GM12878 (cell line): ENCODE results near the gene EPHB2. TPM values are rescaled to one million over a fixed set of nuclear protein-coding genes. Genes with fewer than 3 reads are reported as not detected.

ENCODE experiments used
- ATAC-seq: fragments of 200-7000 bp; cut with Tn5 transposase; 3 replicates; pipeline ENCODE4 v1.9.1; 2020; ENCODE audit warnings: mild to moderate bottlenecking, moderate library complexity
- BruUV-seq: library from RNA; stranded (reverse); fragments of 400-500 nt; replicated peaks from 2 replicates; lab custom pipeline; 2021; lab: Mats Ljungman, UMichigan
- CTCF ChIA-PET: fragments of 300-600 bp; sonication (Branson Sonifier 250); formaldehyde crosslinking; extraction: SDS; loops from one replicate; lab custom pipeline; 2021; ENCODE audit warnings: inconsistent platforms; lab: Yijun Ruan, JAX
- POLR2A ChIA-PET: fragments of 350-600 bp; formaldehyde crosslinking; extraction: SDS; loops from one replicate; lab custom pipeline; 2021; ENCODE audit warnings: inconsistent platforms; lab: Charles Lee
- RAD21 ChIA-PET: fragments of 300-600 bp; sonication (Branson Sonifier 250); formaldehyde crosslinking; loops from one replicate; lab custom pipeline; 2023; ENCODE audit warnings: antibody characterized with exemption; ENCODE audit not compliant: unreplicated experiment; lab: Charles Lee
- SMC1A ChIA-PET: fragments of 300-600 bp; sonication (Branson Sonifier 250); formaldehyde crosslinking; loops from one replicate; lab custom pipeline; 2023; ENCODE audit not compliant: unreplicated experiment, uncharacterized antibody; lab: Charles Lee
- DNase-seq: peaks from one replicate; pipeline ENCODE4 v3.0.0-alpha.2; 2011; ENCODE audit warnings: low read depth, low spot score
- FAIRE-seq: peaks from 3 replicates; lab custom pipeline; 2011; peaks lifted over from hg19 to GRCh38; lab: Jason Lieb, UNC
- H2AFZ ChIP-seq: 2 replicates; pipeline ENCODE4 v1.6.0; 2011; ENCODE audit warnings: low read depth, low read length, control low read depth; ENCODE audit not compliant: control insufficient read depth
- H3K27ac ChIP-seq: 2 replicates; pipeline ENCODE4 v1.5.1; 2011; ENCODE audit warnings: control low read depth; ENCODE audit not compliant: control insufficient read depth, insufficient read depth
- H3K27me3 ChIP-seq, 2 experiments: replicated peaks in 1 of 2; 2 replicates each; pipeline versions ENCODE4 v1.6.0 to v1.6.1; 2011; ENCODE audit warnings: low read length in 1 of 2; ENCODE audit not compliant: control insufficient read depth in 2 of 2, insufficient read depth in 2 of 2
- H3K36me3 ChIP-seq, 2 experiments: 2 replicates each; pipeline ENCODE4 v1.5.1; 2011; ENCODE audit warnings: low read length in 1 of 2; ENCODE audit not compliant: control insufficient read depth in 2 of 2, insufficient read depth in 2 of 2
- H3K4me1 ChIP-seq: 2 replicates; pipeline ENCODE4 v1.6.1; 2011; ENCODE audit warnings: mild to moderate bottlenecking, low read length, moderate library complexity, mixed read lengths; ENCODE audit not compliant: control insufficient read depth, insufficient read depth
- H3K4me2 ChIP-seq: 2 replicates; pipeline ENCODE4 v1.6.0; 2011; ENCODE audit warnings: control low read depth; ENCODE audit not compliant: control insufficient read depth, insufficient read depth
- H3K4me3 ChIP-seq: fragments of 200-600 bp; sonication (generic); 2 replicates; pipeline ENCODE4 v1.5.1; 2016
- H3K79me2 ChIP-seq: 2 replicates; pipeline ENCODE4 v1.6.0; 2011; ENCODE audit warnings: low read length; ENCODE audit not compliant: control insufficient read depth, insufficient read depth
- H3K9ac ChIP-seq: 2 replicates; pipeline ENCODE4 v1.8.0; 2011; ENCODE audit warnings: low read length, control low read depth, mixed read lengths; ENCODE audit not compliant: control insufficient read depth, insufficient read depth
- H3K9me3 ChIP-seq: replicated peaks from 3 replicates; pipeline ENCODE4 v1.5.1; 2011; ENCODE audit warnings: mild to moderate bottlenecking, low read length; ENCODE audit not compliant: control insufficient read depth, insufficient read depth
- H4K20me1 ChIP-seq: 2 replicates; pipeline ENCODE4 v1.6.0; 2011; ENCODE audit not compliant: control insufficient read depth, insufficient read depth
- ASH2L ChIP-seq: fragments of 300-600, 200-600 bp; sonication (generic); IDR thresholded peaks from 2 replicates; pipeline ENCODE4 v1.6.1; 2017; ENCODE audit warnings: low read depth, mild to moderate bottlenecking, borderline replicate concordance
- GABPA ChIP-seq: IDR thresholded peaks from 2 replicates; pipeline ENCODE4 v1.6.1; 2014; ENCODE audit warnings: antibody characterized with exemption, low read depth, mild to moderate bottlenecking, inconsistent platforms
- HCFC1 ChIP-seq: fragments of 150-350 bp; IDR thresholded peaks from 2 replicates; pipeline ENCODE4 v1.6.1; 2014; ENCODE audit warnings: low read length
- KAT2A ChIP-seq: conservative IDR thresholded peaks from 2 replicates; pipeline ENCODE4 v1.6.1; 2011; ENCODE audit warnings: low read depth, low read length; ENCODE audit not compliant: control insufficient read depth
- LARP7 ChIP-seq: fragments of 450-650 bp; IDR thresholded peaks from 2 replicates; pipeline ENCODE4 v1.6.1; 2017; ENCODE audit warnings: mild to moderate bottlenecking
- RB1 ChIP-seq: fragments of 450-650 bp; formaldehyde crosslinking; IDR thresholded peaks from 2 replicates; pipeline ENCODE4 v1.6.1; 2017; ENCODE audit warnings: mild to moderate bottlenecking, borderline replicate concordance
- SMAD1 ChIP-seq: fragments of 450-650 bp; IDR thresholded peaks from 2 replicates; pipeline ENCODE4 v1.6.1; 2018; ENCODE audit warnings: mild to moderate bottlenecking, low read depth; ENCODE audit not compliant: partially characterized antibody
- STAT3 ChIP-seq: IDR thresholded peaks from 2 replicates; pipeline ENCODE4 v1.6.1; 2011; ENCODE audit warnings: low read depth, low read length, improper control_type of control experiment
- WRNIP1 ChIP-seq: IDR thresholded peaks from 2 replicates; pipeline ENCODE4 v1.6.1; 2011; ENCODE audit warnings: low read depth, low read length, improper control_type of control experiment, borderline replicate concordance
- YBX1 ChIP-seq: fragments of 450-650 bp; IDR thresholded peaks from 2 replicates; pipeline ENCODE4 v1.6.1; 2016; ENCODE audit warnings: antibody characterized with exemption
- WGBS: methylation state at CpG from one replicate; pipeline ENCODE4 v1.1.6; 2016; ENCODE audit warnings: low lambda C conversion rate; ENCODE audit not compliant: insufficient replicate concordance, insufficient coverage; ENCODE audit errors: missing lambda C conversion rate; 5-methylcytosine and 5-hydroxymethylcytosine counted together
- in situ Hi-C: fragments of 300-500 bp; cut with MboI; formaldehyde crosslinking; loops from 9 replicates; pipeline ENCODE4 v1.14.3; 2018; ENCODE audit warnings: mixed read lengths
- intact Hi-C: fragments of 100-400 bp; cut with micrococcal nuclease; formaldehyde crosslinking; loops from one replicate; pipeline ENCODE4 v1.14.2; 2022; ENCODE audit not compliant: unreplicated experiment
- polyA plus RNA-seq, 11 experiments: library from polyadenylated mRNA; depleted of rRNA in 4 of 11; unstranded in 6 of 11; stranded (reverse) in 5 of 11; fragments of >200 nt; fragmentation: Nextera tagmentation in 4 of 11; fragmentation: Illumina TruSeq in 1 of 11; extraction: Ambion mirVana in 4 of 11; extraction: Trizol in 1 of 11; gene quantifications; 1 replicate in 1 of 11; 2 replicates in 10 of 11; pipeline versions ENCODE4 v1.2.1 to v1.2.3, GENCODE V29; 2011 to 2016; ENCODE audit warnings: inconsistent platforms in 2 of 11, missing spikeins in 2 of 11, low read depth in 1 of 11
- total RNA-seq, 4 experiments: library from RNA; depleted of rRNA in 3 of 4; stranded (reverse); fragments of >200 nt in 3 of 4; fragmentation: Illumina TruSeq in 1 of 4; extraction: Trizol in 1 of 4; gene quantifications; 2 replicates each; pipeline versions ENCODE4 v1.2.1 to v1.2.3, GENCODE V29; 2013 to 2021
- TF ChIP-seq, protein P1 (sequence below): IDR thresholded peaks from 2 replicates; pipeline ENCODE4 v1.6.1; 2012; ENCODE audit warnings: low read depth, low read length, improper control_type of control experiment
- TF ChIP-seq, protein P2 (sequence below): IDR thresholded peaks from 2 replicates; pipeline ENCODE4 v1.6.1; 2012; ENCODE audit warnings: low read depth, low read length, improper control_type of control experiment
- TF ChIP-seq, protein P3 (sequence below): fragments of 450-650 bp; IDR thresholded peaks from 2 replicates; pipeline ENCODE4 v1.6.1; 2016; ENCODE audit warnings: mild to moderate bottlenecking

Gene EPHB2
- total and polyA plus RNA-seq, 10 of the 15 experiments (the other 5 are each of a cell fraction or from before 2014, with no cell fraction given), result 0.13 to 3.3 (median 0.92) TPM

DNA sequence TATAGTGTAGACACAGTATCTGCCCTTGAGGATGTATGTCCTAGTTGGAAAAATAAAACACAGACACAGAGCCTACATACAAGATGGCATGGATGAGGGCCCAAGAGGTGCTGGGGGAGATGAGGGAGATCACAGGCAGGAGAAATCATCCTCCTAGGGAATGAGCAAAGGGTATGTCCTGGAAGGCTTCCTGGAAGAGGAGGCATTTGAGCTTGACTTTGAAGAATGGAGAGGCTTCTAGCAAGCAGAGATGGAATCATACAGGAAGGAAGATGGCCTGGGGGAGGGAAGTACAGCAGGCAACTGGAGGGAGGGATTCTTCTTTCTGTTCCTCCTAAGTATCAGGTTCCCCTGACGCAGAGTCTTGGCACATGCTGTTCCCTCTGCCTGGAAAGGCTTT lies 158.7 kb downstream of the EPHB2 start:
- Histone ChIP-seq H3K9ac (no peak overlapping the region), H2AFZ (no peak overlapping the region), H3K4me1 (no peaks in the 10 kb centered on the region), H3K4me3 (no peak overlapping the region), H3K4me2 (no peak overlapping the region), H3K36me3 (no peaks in the 10 kb centered on the region), H3K27ac (no peak overlapping the region), H3K79me2 (no peaks in the 10 kb centered on the region), H3K27me3 (peaks cover 0 to 2% of the 10 kb centered on the region in 2 experiments; a peak in 2 of 4 replicates)
- ChIA-PET SMC1A (no interaction called here), RAD21 (no interaction called here), CTCF (no interaction called here)
- BruUV-seq, result no TSS peak
- intact Hi-C loops (no loop called here), in situ Hi-C loops (no loop called here)
- DNase-seq (no peak), ATAC-seq (no peak), FAIRE-seq (no peak)
- TF ChIP-seq GABPA, result no peak
- TF ChIP-seq HCFC1, result no peak
- no peak for TF ChIP-seq STAT3
- TF ChIP-seq RB1, result no peak
- TF ChIP-seq, protein P1, sequence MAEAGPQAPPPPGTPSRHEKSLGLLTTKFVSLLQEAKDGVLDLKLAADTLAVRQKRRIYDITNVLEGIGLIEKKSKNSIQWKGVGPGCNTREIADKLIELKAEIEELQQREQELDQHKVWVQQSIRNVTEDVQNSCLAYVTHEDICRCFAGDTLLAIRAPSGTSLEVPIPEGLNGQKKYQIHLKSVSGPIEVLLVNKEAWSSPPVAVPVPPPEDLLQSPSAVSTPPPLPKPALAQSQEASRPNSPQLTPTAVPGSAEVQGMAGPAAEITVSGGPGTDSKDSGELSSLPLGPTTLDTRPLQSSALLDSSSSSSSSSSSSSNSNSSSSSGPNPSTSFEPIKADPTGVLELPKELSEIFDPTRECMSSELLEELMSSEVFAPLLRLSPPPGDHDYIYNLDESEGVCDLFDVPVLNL, result no peak
- TF ChIP-seq, all 136 proteins: peak for 0
- no peaks in the 10 kb centered on the region for H3K9me3 ChIP-seq
- POLR2A ChIA-PET, result no interaction called here
- WGBS, result 0% methylated on average over 1 of the region's 1 CpG
- no peaks in the 10 kb centered on the region for H4K20me1 ChIP-seq

DNA sequence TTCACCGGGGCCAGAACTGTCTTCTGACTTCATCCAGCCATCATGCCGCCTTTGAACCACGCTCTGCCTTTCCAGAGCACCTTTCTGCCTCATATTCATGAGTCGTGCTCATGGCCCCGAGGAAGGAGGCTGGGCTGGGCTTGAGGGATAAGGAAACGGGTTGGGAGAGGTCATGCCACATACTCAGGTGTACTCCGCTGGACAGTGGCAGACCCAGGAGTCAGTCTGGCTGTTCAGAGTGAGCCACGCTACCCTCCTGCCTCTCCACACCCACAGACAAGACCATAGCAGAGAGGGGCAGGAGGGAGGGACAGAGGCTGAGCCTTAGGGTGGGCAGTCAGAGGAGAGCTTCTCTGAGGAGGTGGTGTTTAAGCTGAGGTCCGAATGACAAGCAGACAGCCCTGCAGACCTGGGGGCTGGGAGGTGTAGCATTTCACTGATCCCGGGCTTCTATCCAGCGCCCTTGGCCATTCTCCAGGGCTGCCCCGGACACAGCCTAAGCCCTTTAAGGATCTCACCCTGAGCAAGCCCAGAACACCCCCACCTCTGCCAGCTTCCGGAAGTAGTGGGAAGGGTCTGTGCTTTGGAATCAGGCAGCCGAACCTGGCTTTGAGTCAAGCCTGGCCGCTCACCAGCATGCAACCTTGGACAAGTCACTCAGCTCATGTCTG lies 159.7 kb downstream of the EPHB2 start:
- no peak overlapping the region for H3K4me3 ChIP-seq
- H3K4me2 ChIP-seq, result no peak overlapping the region
- no peaks in the 10 kb centered on the region for H4K20me1 ChIP-seq
- no peak overlapping the region for H3K9ac ChIP-seq
- no TSS peak for BruUV-seq
- no peak overlapping the region for H2AFZ ChIP-seq
- no peak for FAIRE-seq
- H3K9me3 ChIP-seq, result no peaks in the 10 kb centered on the region
- DNase-seq, result no peak
- H3K27me3 ChIP-seq, result peaks cover 0 to 3% of the 10 kb centered on the region in 2 experiments; a peak in 2 of 4 replicates
- POLR2A ChIA-PET, result no interaction called here
- no peaks in the 10 kb centered on the region for H3K4me1 ChIP-seq
- ATAC-seq, result no peak
- CTCF ChIA-PET, result interaction anchor here (1.2 kb wide), 1 partner anchor 18 kb away, joined by 4 read pairs; no protein-coding TSS in a partner anchor
- 32% methylated on average over 15 of the region's 15 CpGs for WGBS
- no peak overlapping the region for H3K27ac ChIP-seq
- intact Hi-C loops (no loop called here), in situ Hi-C loops (no loop called here)
- RAD21 ChIA-PET, result no interaction called here
- SMC1A ChIA-PET, result no interaction called here
- no peaks in the 10 kb centered on the region for H3K36me3 ChIP-seq
- H3K79me2 ChIP-seq, result no peaks in the 10 kb centered on the region
- TF ChIP-seq YBX1, result no peak
- no peak for TF ChIP-seq LARP7
- no peak for TF ChIP-seq ASH2L
- TF ChIP-seq, protein P2, sequence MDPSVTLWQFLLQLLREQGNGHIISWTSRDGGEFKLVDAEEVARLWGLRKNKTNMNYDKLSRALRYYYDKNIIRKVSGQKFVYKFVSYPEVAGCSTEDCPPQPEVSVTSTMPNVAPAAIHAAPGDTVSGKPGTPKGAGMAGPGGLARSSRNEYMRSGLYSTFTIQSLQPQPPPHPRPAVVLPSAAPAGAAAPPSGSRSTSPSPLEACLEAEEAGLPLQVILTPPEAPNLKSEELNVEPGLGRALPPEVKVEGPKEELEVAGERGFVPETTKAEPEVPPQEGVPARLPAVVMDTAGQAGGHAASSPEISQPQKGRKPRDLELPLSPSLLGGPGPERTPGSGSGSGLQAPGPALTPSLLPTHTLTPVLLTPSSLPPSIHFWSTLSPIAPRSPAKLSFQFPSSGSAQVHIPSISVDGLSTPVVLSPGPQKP, result no peak
- TF ChIP-seq SMAD1, result no peak
- no peak for TF ChIP-seq KAT2A
- TF ChIP-seq, protein P3, sequence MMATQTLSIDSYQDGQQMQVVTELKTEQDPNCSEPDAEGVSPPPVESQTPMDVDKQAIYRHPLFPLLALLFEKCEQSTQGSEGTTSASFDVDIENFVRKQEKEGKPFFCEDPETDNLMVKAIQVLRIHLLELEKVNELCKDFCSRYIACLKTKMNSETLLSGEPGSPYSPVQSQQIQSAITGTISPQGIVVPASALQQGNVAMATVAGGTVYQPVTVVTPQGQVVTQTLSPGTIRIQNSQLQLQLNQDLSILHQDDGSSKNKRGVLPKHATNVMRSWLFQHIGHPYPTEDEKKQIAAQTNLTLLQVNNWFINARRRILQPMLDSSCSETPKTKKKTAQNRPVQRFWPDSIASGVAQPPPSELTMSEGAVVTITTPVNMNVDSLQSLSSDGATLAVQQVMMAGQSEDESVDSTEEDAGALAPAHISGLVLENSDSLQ, result no peak
- no peak for TF ChIP-seq WRNIP1
